ENCODE measurements around the gene TMC1. TPM values are rescaled to one million over a fixed set of nuclear protein-coding genes. Genes with fewer than 3 reads are reported as not detected.

TMC1 gene
- total RNA-seq, 1 donor = 0.36 TPM

DNA sequence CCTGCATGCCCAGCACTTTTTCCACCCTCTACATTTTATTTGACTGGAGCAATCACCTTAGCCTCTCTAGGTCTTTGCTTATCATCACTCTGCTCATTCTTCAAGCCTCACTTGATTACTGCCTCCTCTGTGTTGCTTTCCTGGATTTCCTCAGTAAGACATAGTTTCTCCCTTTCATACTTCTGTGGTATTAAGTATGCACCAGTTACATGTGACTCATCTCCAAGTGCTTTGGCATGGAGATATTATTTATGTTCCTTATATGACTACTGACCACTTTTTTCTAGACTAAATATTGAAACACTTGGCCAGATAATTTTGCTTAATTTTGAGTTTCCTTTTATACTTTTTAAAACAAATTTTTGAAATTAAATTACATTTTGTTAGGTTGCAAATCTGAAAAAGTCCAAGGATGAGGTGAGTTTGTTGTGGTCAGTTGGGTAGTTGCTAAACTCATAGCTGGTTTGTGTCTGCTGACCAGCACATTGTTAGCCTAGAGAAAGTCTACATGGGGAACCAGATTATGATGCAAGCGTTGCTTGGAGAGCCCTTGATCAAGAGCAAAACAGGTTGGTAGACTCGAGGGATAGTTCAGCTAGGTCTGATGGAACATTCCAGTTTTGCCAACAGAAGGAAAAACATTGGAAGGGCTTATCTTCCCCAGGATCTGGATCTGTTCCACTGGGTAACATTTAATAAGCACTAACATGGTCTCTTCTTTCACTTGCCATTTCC is 140.2 kb downstream of the TMC1 start:
- TF ChIP-seq, protein P1, sequence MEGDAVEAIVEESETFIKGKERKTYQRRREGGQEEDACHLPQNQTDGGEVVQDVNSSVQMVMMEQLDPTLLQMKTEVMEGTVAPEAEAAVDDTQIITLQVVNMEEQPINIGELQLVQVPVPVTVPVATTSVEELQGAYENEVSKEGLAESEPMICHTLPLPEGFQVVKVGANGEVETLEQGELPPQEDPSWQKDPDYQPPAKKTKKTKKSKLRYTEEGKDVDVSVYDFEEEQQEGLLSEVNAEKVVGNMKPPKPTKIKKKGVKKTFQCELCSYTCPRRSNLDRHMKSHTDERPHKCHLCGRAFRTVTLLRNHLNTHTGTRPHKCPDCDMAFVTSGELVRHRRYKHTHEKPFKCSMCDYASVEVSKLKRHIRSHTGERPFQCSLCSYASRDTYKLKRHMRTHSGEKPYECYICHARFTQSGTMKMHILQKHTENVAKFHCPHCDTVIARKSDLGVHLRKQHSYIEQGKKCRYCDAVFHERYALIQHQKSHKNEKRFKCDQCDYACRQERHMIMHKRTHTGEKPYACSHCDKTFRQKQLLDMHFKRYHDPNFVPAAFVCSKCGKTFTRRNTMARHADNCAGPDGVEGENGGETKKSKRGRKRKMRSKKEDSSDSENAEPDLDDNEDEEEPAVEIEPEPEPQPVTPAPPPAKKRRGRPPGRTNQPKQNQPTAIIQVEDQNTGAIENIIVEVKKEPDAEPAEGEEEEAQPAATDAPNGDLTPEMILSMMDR (IDR thresholded peaks at IDR 0.05; ENCODE audit: insufficient read depth, low read length) = no peak
- H3K4me3 ChIP-seq (ENCODE audit: low read depth, low read length) = no peak overlapping the region
- peak; percentile 68 for DNase-seq (ENCODE audit: low read depth)

DNA sequence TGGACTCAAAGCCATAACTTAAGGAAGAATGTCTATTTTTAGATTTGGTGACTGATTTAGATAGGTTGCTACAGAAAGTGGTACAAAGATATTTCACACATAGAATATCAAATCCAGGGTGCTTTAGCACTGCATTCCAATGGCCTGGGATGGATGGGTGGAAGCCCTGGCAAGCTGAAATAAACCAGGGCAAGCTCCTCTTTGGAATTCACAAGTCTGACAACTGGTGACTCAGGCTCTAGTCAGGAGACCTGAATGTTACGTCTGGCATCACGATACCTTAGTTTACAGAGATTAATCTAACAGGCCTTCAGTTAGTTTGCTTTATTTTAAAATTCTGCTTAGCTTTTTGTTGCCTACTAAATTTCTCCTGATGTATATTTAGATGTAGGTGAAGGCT is 144.0 kb downstream of the TMC1 start:
- DNase-seq (ENCODE audit: low read depth) = peak; percentile 83
- no peak overlapping the region for H3K4me3 ChIP-seq (ENCODE audit: low read depth, low read length)
- TF ChIP-seq, protein P1 (IDR thresholded peaks at IDR 0.05; ENCODE audit: insufficient read depth, low read length) = no peak

DNA sequence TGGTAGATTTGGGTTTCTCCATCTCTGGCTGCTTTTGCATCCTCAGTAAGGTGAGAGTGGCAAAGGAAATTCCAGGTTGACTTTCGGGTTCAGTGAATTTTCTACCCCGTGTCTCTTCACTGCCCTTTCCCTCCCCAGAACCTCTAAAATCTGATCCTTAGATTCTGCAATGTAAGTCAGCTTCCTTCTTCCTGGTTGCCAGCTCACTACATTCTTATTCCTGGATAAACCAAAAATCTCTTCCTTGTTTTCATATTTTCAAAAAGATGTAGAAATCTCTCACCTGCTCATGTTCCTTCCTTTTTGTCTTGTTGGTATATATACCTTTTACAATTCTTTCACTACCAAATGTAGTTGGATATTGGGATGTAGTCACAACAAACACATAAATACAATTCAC is 145.8 kb downstream of the TMC1 start:
- TF ChIP-seq, protein P1 (IDR thresholded peaks at IDR 0.05; ENCODE audit: insufficient read depth, low read length) = no peak
- H3K4me3 ChIP-seq (ENCODE audit: low read depth, low read length) = no peak overlapping the region
- DNase-seq (ENCODE audit: low read depth) = no peak

- H3K4me3 ChIP-seq (ENCODE audit: low read depth, low read length) = no peak overlapping the region
- DNase-seq (ENCODE audit: low read depth) = peak; percentile 13
- TF ChIP-seq, protein P1 (IDR thresholded peaks at IDR 0.05; ENCODE audit: insufficient read depth, low read length) = no peak
Observed at GRCh38 chr9:72674961-72675360, 153.6 kb downstream of the TMC1 start.

DNA sequence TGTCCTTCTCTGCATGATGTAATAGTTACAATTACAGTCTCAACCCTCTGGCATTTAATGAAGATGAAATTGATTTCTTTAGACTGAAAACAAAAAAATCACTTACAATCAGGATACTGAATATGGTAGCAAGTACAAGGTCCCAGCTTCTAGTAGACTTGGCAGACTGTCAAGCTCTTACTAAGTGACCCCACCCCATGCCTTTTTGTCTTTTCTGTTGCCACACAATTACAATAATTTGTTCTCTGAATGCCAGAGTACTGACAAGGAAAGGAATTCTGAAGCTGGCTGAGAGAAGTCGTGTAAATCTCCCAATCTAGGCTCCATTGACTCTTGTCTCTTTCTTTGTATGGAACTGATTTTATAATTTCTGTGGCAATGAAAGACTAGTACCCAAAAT is 154.2 kb downstream of the TMC1 start:
- no peak overlapping the region for H3K4me3 ChIP-seq (ENCODE audit: low read depth, low read length)
- DNase-seq (ENCODE audit: low read depth) = peak; percentile 89
- TF ChIP-seq, protein P1 (IDR thresholded peaks at IDR 0.05; ENCODE audit: insufficient read depth, low read length) = no peak

DNA sequence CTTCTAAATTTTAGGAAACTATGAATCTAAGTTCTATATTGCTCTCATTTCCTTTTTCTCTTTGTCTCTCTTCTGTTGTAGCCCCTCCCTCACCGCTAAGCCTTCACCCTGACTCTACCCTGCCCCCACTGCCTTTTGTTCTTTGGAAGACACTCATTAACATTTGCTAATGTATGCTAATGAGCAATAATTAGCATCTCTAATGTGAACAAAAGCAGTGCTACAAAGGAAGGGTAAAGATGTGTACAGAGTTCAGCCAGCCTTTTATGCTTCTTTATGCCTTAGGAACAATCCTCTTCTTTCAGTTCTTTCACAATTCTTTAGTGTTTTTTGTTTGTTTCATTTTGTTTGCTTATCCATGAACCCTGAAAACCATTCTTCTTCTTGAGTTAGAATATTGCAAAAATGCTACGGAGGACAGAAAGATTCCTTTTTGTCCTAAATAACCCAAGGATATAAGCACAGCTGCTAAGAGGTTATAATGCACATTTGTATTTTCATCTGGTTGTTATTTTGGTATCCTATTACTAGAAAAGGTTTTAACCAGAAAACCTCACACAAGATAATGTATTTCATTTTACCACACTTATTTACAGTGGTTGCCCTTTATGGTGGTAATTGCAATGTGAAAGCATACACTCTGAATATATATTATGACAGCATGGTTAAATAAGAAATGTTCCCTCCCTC is 159.3 kb downstream of the TMC1 start:
- TF ChIP-seq, protein P1 (IDR thresholded peaks at IDR 0.05; ENCODE audit: insufficient read depth, low read length) = no peak
- DNase-seq (ENCODE audit: low read depth) = no peak
- no peak overlapping the region for H3K4me3 ChIP-seq (ENCODE audit: low read depth, low read length)

All from fibroblast of the aortic adventitia (primary cell).